Heart right ventricle (tissue), 16 donors: ENCODE results near the gene CTDP1. TPM values are rescaled to one million over a fixed set of nuclear protein-coding genes. Genes with fewer than 3 reads are reported as not detected.

ENCODE experiments used
- ATAC-seq, 8 donors: fragments of 200-7000 bp; cut with Tn5 transposase; one replicate each; pipeline ENCODE4 v1.9.1; 2020; ENCODE audit warnings: mild to moderate bottlenecking in 8 of 8, moderate library complexity in 8 of 8, moderate number of reproducible peaks in 1 of 8
- DNase-seq, 2 donors: peaks; one replicate each; pipeline ENCODE4 v3.0.0-alpha.2; 2020
- H3K27ac ChIP-seq, 10 donors: fragments of 200-600 bp; sonication (generic) in 2 of 10; one replicate each; pipeline versions ENCODE4 v1.5.0 to v1.8.0; 2020 to 2022; ENCODE audit warnings: mild to moderate bottlenecking in 3 of 10
- H3K27me3 ChIP-seq, 7 donors: fragments of 200-600 bp; one replicate each; pipeline ENCODE4 v1.8.0; 2021 to 2022; ENCODE audit warnings: mild to moderate bottlenecking in 2 of 7
- H3K36me3 ChIP-seq, 9 donors: fragments of 200-600 bp; sonication (generic) in 1 of 9; one replicate each; pipeline versions ENCODE4 v1.5.0 to v1.8.0; 2020 to 2022; ENCODE audit warnings: mild to moderate bottlenecking in 2 of 9
- H3K4me1 ChIP-seq, 9 donors: fragments of 200-600 bp; sonication (generic) in 1 of 9; one replicate each; pipeline versions ENCODE4 v1.5.0 to v1.8.0; 2020 to 2022; ENCODE audit warnings: mild to moderate bottlenecking in 4 of 9
- H3K4me3 ChIP-seq, 10 donors: fragments of 200-600 bp; sonication (generic) in 2 of 10; one replicate each; pipeline versions ENCODE4 v1.5.0 to v1.8.0; 2020 to 2022; ENCODE audit warnings: mild to moderate bottlenecking in 7 of 10, moderate library complexity in 2 of 10
- H3K9me3 ChIP-seq, 11 donors: fragments of 200-600 bp in 10 of 11; sonication (generic) in 2 of 11; one replicate each; pipeline versions ENCODE4 v1.5.0 to v1.8.0; 2013 to 2022; ENCODE audit warnings: mild to moderate bottlenecking in 2 of 11, control low read depth in 1 of 11, moderate library complexity in 1 of 11
- CTCF ChIP-seq, 9 donors: fragments of 200-600 bp; sonication (generic) in 2 of 9; IDR thresholded peaks; one replicate each; pipeline versions ENCODE4 v1.5.0 to v1.8.0; 2021 to 2022; ENCODE audit warnings: antibody characterized with exemption in 9 of 9, mild to moderate bottlenecking in 5 of 9, moderate library complexity in 1 of 9
- WGBS, 2 donors: extraction: QIAGEN DNeasy Blood & Tissue Kit; methylation state at CpG; one replicate each; pipeline ENCODE4 v1.1.7; 2013; ENCODE audit warnings: inconsistent platforms in 1 of 2; 5-methylcytosine and 5-hydroxymethylcytosine counted together
- intact Hi-C, 10 donors: fragments of 100-400 bp; cut with DNase I; formaldehyde crosslinking; loops; one replicate each; pipeline versions ENCODE4 v1.11.1 to v1.14.2; 2022
- polyA plus RNA-seq, 2 donors: library from polyadenylated mRNA; stranded (reverse); fragments of 200-250 nt; gene quantifications; one replicate each; pipeline ENCODE4 v1.2.3, GENCODE V29; 2013
- total RNA-seq, 10 donors: library from RNA; stranded (reverse); fragmentation: NEBNext Ultra II Directional in 3 of 10; extraction: Animal tissue kit (Norgen Biotek cat#: 25700) in 3 of 10; gene quantifications; one replicate each; pipeline versions ENCODE4 v1.2.1 to v1.2.4, GENCODE V29; 2021 to 2023
- donor health status: Arrhythmogenic right ventricular cardiomyopathy.
- donor health status: ischemic (EF 13 %, LVEDD 7.1; RV severe dilation, severe dysfunction).
- donor health status: healthy with polysubstance abuse.
- donor health status: DM: no; HTN: yes; CAD: no.
- donor health status: DM: no; HTN: no; CAD: no.
- donor health status: ischemic (EF 25% LVEDD 6.9; RV normal size, moderate dysfunction).
- donor health status: ischemic (EF 25% LVEDD 5.7; RV mildly dilated, moderate dysfunction).
- donor health status: healthy.
- donor health status: DM: yes; HTN: yes; CAD: no.
- donor health status: Ischemic cardiomyopathy.
- donor health status: ischemic (EF 35%, LVEDD 5.7; RV mildly dilated, moderate dysfunction).
- donor health status: nonischemic (EF 11% LVEDD 7.7; RV severe dilation, severe dysfunction).
- donor health status: DM: yes; HTN: yes; CAD: no.
- donor health status: PGD.
- donor health status: ischemic (EF 29% LVEDD 5.4; RV normal size, mild dysfunction).
- donor health status: nonischemic (EF 23%, LVEDD 6.1; RV moderate dilation, normal function).

Gene CTDP1
- total and polyA plus RNA-seq, 12 donors, result 6.8 to 12.5 (median 9.3) TPM

GRCh38 chr18:79723628-79724027 lies 44.0 kb downstream of the CTDP1 start:
- DNase-seq (no peak), ATAC-seq (no peak)
- TF ChIP-seq CTCF (IDR thresholded peaks at IDR 0.05), result no peak
- H3K4me1 ChIP-seq, result no peaks in the 10 kb centered on the region
- WGBS, 2 donors, result 86 to 89% methylated on average over 11 of the region's 11 CpGs
- no peaks in the 10 kb centered on the region for H3K9me3 ChIP-seq
- H3K27me3 ChIP-seq, result no peaks in the 10 kb centered on the region
- peaks cover 0 to 86% (median 0%) of the 10 kb centered on the region in 9 donors for H3K36me3 ChIP-seq
- no peak overlapping the region for H3K27ac ChIP-seq
- intact Hi-C loops, result no loop called here
- no peak overlapping the region for H3K4me3 ChIP-seq

GRCh38 chr18:79724299-79725080 lies 44.9 kb downstream of the CTDP1 start:
- H3K27ac ChIP-seq, result no peak overlapping the region
- no peak overlapping the region for H3K4me3 ChIP-seq
- TF ChIP-seq CTCF (IDR thresholded peaks at IDR 0.05), result no peak
- peaks cover 0 to 2% (median 0%) of the 10 kb centered on the region in 11 donors for H3K9me3 ChIP-seq
- DNase-seq, result no peak
- ATAC-seq, result no peak
- intact Hi-C loops, result no loop called here
- 91 to 95% methylated on average over 15 of the region's 15 CpGs for WGBS, 2 donors
- H3K36me3 ChIP-seq, result peaks cover 0 to 87% (median 8%) of the 10 kb centered on the region in 9 donors
- H3K4me1 ChIP-seq, result no peaks in the 10 kb centered on the region
- H3K27me3 ChIP-seq, result no peaks in the 10 kb centered on the region

DNA sequence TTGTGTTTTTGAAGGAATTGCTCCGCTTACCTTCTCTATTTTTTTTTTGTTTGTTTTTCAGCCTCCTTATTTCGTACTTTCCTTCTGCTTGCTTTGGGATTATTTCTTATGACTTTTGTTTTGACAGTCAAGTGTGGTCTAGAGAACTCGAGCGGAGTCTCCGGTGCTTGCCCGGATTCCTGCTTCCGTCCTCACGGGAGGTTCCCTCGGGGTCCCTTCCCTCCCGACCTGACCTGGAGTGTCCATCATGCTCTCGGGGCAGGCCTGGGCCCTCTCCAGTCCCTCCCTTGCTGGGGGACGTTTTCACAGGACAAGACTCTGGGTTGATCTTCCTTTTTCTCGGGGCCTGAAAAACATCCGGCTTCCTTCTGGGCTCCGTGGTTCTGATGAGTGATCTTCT lies 45.9 kb downstream of the CTDP1 start:
- Histone ChIP-seq H3K9me3 (peaks cover 0 to 9% (median 0%) of the 10 kb centered on the region in 11 donors), H3K4me3 (no peak overlapping the region), H3K27ac (no peak overlapping the region), H3K27me3 (no peaks in the 10 kb centered on the region), H3K4me1 (no peaks in the 10 kb centered on the region), H3K36me3 (peaks cover 0 to 89% (median 15%) of the 10 kb centered on the region in 9 donors)
- ATAC-seq (no peak), DNase-seq (no peak)
- WGBS, 2 donors, result 89 to 94% methylated on average over 15 of the region's 15 CpGs
- no peak for TF ChIP-seq CTCF (IDR thresholded peaks at IDR 0.05)
- intact Hi-C loops, result no loop called here

DNA sequence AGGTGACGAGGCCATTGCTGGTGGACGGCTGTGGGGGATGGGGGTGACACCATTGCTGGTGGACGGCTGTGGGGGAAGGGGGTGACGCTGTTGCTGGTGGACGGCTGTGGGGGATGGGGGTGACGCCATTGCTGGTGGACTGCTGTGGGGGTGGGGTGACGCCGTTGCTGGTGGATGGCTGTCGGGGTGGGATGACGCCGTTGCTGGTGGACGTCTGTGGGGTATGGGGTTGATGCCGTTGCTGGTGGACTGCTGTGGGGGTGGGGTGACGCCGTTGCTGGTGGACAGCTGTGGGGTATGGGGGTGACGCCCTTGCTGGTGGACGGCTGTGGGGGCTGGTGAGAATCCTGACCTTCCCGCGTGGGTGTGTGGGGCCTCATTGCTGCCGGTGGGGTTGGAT lies 47.1 kb downstream of the CTDP1 start:
- H3K4me3 ChIP-seq, result no peak overlapping the region
- no peaks in the 10 kb centered on the region for H3K4me1 ChIP-seq
- ATAC-seq (no peak), DNase-seq (no peak)
- no peak for TF ChIP-seq CTCF (IDR thresholded peaks at IDR 0.05)
- H3K9me3 ChIP-seq, result peaks cover 0 to 21% (median 5%) of the 10 kb centered on the region in 11 donors
- intact Hi-C loops, result no loop called here
- H3K27ac ChIP-seq, result no peak overlapping the region
- H3K36me3 ChIP-seq, result peaks cover 0 to 89% (median 24%) of the 10 kb centered on the region in 9 donors
- H3K27me3 ChIP-seq, result no peaks in the 10 kb centered on the region
- 92 to 97% methylated on average over 20 of the region's 20 CpGs for WGBS, 2 donors
